WTC11 (cell line): ENCODE measurements around the gene MIDN. TPM values are rescaled to one million over a fixed set of nuclear protein-coding genes. Genes with fewer than 3 reads are reported as not detected.
A peak's percentile ranks its signal among the peaks of the same experiment; 100 is the strongest.

Experiments
- ATAC-seq: fragments of 200-7000 bp; cut with Tn5 transposase; 2 replicates; pipeline ENCODE4 v1.10.0; 2021; ENCODE audit warnings: mild to moderate bottlenecking, moderate library complexity
- CTCF ChIA-PET: fragments of 300-600 bp; sonication (Branson Sonifier 250); formaldehyde crosslinking; loops from one replicate; lab custom pipeline; 2021; ENCODE audit warnings: antibody characterized with exemption; lab: Charles Lee
- POLR2A ChIA-PET: fragments of 350-600 bp; sonication (Branson Sonifier 250); formaldehyde crosslinking; loops from one replicate; lab custom pipeline; 2021; ENCODE audit warnings: antibody characterized with exemption; lab: Charles Lee
- DNase-seq: peaks from one replicate; pipeline ENCODE4 v3.0.0; 2021; ENCODE audit warnings: low spot score
- H3K27ac Mint-ChIP-seq: 2 replicates; pipeline ENCODE4 v1.8.0; 2021; ENCODE audit warnings: mixed read lengths
- H3K27me3 Mint-ChIP-seq: 2 replicates; pipeline ENCODE4 v1.8.0; 2021; ENCODE audit warnings: low read depth, mild to moderate bottlenecking, moderate library complexity, mixed read lengths
- H3K36me3 Mint-ChIP-seq: 2 replicates; pipeline ENCODE4 v1.8.0; 2021; ENCODE audit warnings: mixed read lengths
- H3K4me1 Mint-ChIP-seq: 2 replicates; pipeline ENCODE4 v1.8.0; 2022; ENCODE audit warnings: mixed read lengths
- H3K4me3 Mint-ChIP-seq: 2 replicates; pipeline ENCODE4 v1.8.0; 2021; ENCODE audit warnings: mild to moderate bottlenecking, moderate library complexity, mixed read lengths
- H3K9me3 Mint-ChIP-seq: 2 replicates; pipeline ENCODE4 v1.8.0; 2021; ENCODE audit warnings: mixed read lengths
- ARID4B ChIP-seq: sonication (generic); formaldehyde crosslinking; IDR thresholded peaks from 2 replicates; pipeline ENCODE4 v1.8.0; 2023; ENCODE audit warnings: missing genetic modification reagents, mild to moderate bottlenecking, borderline replicate concordance
- ATF1 ChIP-seq: sonication (generic); formaldehyde crosslinking; IDR thresholded peaks from 2 replicates; pipeline ENCODE4 v1.8.1; 2023; ENCODE audit warnings: mild to moderate bottlenecking, moderate library complexity, missing genetic modification reagents
- FOXP1 ChIP-seq: sonication (generic); formaldehyde crosslinking; IDR thresholded peaks from 2 replicates; pipeline ENCODE4 v1.8.0; 2022; ENCODE audit warnings: missing genetic modification reagents, mild to moderate bottlenecking, moderate library complexity, borderline replicate concordance
- FOXP4 ChIP-seq: sonication (generic); formaldehyde crosslinking; IDR thresholded peaks from 2 replicates; pipeline ENCODE4 v1.8.0; 2022; ENCODE audit warnings: mild to moderate bottlenecking, missing genetic modification reagents
- GABPB1 ChIP-seq: sonication (generic); formaldehyde crosslinking; IDR thresholded peaks from 2 replicates; pipeline ENCODE4 v1.8.1; 2023; ENCODE audit warnings: mild to moderate bottlenecking, missing genetic modification reagents
- JUN ChIP-seq: sonication (generic); formaldehyde crosslinking; IDR thresholded peaks from 2 replicates; pipeline ENCODE4 v1.8.0; 2023; ENCODE audit warnings: mild to moderate bottlenecking, missing genetic modification reagents
- NFATC4 ChIP-seq: fragments of 250-450 bp; sonication (Bioruptor Pico); IDR thresholded peaks from 2 replicates; pipeline ENCODE4 v1.9.0; 2021; ENCODE audit warnings: mild to moderate bottlenecking
- SP1 ChIP-seq: sonication (generic); formaldehyde crosslinking; conservative IDR thresholded peaks from 2 replicates; pipeline ENCODE4 v1.8.1; 2022; ENCODE audit warnings: missing genetic modification reagents
- ZNF121 ChIP-seq: sonication (generic); formaldehyde crosslinking; IDR thresholded peaks from 2 replicates; pipeline ENCODE4 v1.8.0; 2023; ENCODE audit warnings: missing genetic modification reagents
- ZNF138 ChIP-seq: sonication (generic); formaldehyde crosslinking; conservative IDR thresholded peaks from 2 replicates; pipeline ENCODE4 v1.8.1; 2022; ENCODE audit warnings: mild to moderate bottlenecking, moderate library complexity, missing genetic modification reagents
- ZNF263 ChIP-seq: sonication (generic); formaldehyde crosslinking; IDR thresholded peaks from 2 replicates; pipeline ENCODE4 v1.8.1; 2022; ENCODE audit warnings: low read depth, mild to moderate bottlenecking, moderate library complexity, missing genetic modification reagents
- ZNF396 ChIP-seq: fragments of 250-450 bp; sonication (Bioruptor Pico); IDR thresholded peaks from 2 replicates; pipeline ENCODE4 v1.8.0; 2021; ENCODE audit warnings: mild to moderate bottlenecking, moderate library complexity, borderline replicate concordance
- total RNA-seq: library from RNA; stranded (reverse); gene quantifications from 3 replicates; pipeline ENCODE4 v1.2.3, GENCODE V29; 2021
- TF ChIP-seq, protein P1 (sequence below): sonication (generic); formaldehyde crosslinking; IDR thresholded peaks from 2 replicates; pipeline ENCODE4 v1.8.0; 2023; ENCODE audit warnings: mild to moderate bottlenecking, missing genetic modification reagents
- TF ChIP-seq, protein P2 (sequence below): sonication (generic); formaldehyde crosslinking; IDR thresholded peaks from 2 replicates; pipeline ENCODE4 v1.8.0; 2022; ENCODE audit warnings: mild to moderate bottlenecking, missing genetic modification reagents

Gene MIDN
- total RNA-seq, 1 experiment from 2014 or later, result 189 TPM

GRCh38 chr19:1265615-1266128 is 17.3 kb downstream of the MIDN start:
- Mint-ChIP-seq H3K27ac (peak overlapping the region; percentile 90; the same call in 1 of the 2 replicates), H3K4me3 (peak overlapping the region; percentile 67), H3K36me3 (peaks cover 10% of the 10 kb centered on the region), H3K9me3 (no peaks in the 10 kb centered on the region), H3K4me1 (peaks cover 57% of the 10 kb centered on the region), H3K27me3 (peaks cover 7% of the 10 kb centered on the region)
- ATAC-seq (no peak), DNase-seq (no peak)
- CTCF ChIA-PET, result interaction anchor here (0.8 to 15.6 kb wide), 10 partner anchors 14 to 281 kb away, joined by 4 to 648 read pairs (median 8); partner anchors contain the start of genes ATP5F1D, REEP6 and WDR18
- POLR2A ChIA-PET, result interaction anchor here (0.6 to 2.3 kb wide), 3 partner anchors 20 to 445 kb away, joined by 3 to 37 read pairs (median 4); no protein-coding TSS in a partner anchor
- TF ChIP-seq, protein P1, sequence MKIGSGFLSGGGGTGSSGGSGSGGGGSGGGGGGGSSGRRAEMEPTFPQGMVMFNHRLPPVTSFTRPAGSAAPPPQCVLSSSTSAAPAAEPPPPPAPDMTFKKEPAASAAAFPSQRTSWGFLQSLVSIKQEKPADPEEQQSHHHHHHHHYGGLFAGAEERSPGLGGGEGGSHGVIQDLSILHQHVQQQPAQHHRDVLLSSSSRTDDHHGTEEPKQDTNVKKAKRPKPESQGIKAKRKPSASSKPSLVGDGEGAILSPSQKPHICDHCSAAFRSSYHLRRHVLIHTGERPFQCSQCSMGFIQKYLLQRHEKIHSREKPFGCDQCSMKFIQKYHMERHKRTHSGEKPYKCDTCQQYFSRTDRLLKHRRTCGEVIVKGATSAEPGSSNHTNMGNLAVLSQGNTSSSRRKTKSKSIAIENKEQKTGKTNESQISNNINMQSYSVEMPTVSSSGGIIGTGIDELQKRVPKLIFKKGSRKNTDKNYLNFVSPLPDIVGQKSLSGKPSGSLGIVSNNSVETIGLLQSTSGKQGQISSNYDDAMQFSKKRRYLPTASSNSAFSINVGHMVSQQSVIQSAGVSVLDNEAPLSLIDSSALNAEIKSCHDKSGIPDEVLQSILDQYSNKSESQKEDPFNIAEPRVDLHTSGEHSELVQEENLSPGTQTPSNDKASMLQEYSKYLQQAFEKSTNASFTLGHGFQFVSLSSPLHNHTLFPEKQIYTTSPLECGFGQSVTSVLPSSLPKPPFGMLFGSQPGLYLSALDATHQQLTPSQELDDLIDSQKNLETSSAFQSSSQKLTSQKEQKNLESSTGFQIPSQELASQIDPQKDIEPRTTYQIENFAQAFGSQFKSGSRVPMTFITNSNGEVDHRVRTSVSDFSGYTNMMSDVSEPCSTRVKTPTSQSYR, result 0 out of 2 replicates have a peak, but pooled peaks have one; percentile 15
- TF ChIP-seq NFATC4 (CRISPR knock-in tag) (no peak), ATF1 (CRISPR knock-in tag) (0 out of 2 replicates have a peak, but pooled peaks have one; percentile 43), JUN (no peak), FOXP1 (CRISPR knock-in tag) (0 out of 2 replicates have a peak, but pooled peaks have one; percentile 17)

DNA sequence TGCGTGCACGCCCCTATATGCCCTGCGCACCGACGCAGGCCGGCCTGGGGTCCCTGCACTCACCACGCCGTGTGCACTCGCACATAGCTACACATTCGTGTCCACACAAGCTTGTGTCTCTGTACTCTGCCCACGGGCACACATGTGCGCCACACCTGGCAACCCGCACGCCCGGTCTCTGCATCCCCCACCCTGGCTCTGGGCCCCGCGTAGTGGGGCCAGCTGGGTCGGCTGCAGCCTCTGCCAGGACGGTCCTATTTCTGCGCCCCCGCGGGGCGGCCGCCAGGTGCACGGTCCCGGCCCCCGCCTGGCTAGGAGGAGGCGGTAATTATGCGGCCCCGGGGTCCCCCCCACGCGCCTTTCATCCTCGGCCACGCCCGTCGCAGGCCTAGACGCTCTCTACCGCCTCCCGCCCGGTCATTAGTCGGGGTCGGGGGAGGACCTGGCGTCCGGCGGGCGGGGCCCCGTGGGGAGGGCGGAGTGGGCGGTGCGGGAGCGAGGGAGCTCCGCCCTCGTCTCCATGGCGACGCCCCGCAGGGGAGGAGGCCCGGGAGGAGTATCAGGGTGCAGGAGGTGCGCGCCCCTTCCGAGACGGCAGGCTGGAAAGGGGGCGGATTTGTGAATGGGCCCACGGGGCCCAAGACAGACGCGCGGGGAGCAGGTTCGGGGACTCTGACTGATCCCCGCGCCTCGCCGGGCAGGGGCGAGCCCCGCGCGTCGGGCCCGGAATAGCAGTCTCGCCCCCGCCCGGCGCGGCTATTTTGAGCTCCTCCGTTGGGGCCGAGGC is 17.9 kb downstream of the MIDN start:
- DNase-seq (peak; percentile 86), ATAC-seq (peak; percentile 8)
- TF ChIP-seq ZNF396 (CRISPR knock-in tag) (no peak), ZNF121 (0 out of 2 replicates have a peak, but pooled peaks have one; percentile 13), ARID4B (CRISPR knock-in tag) (peak; percentile 25), GABPB1 (CRISPR knock-in tag) (peak; percentile 48), FOXP4 (CRISPR knock-in tag) (0 out of 2 replicates have a peak, but pooled peaks have one; percentile 56), SP1 (CRISPR knock-in tag) (peak; percentile 53; the same call in 1 of the 2 replicates), ZNF138 (CRISPR knock-in tag) (no peak), ZNF263 (peak; percentile 50; the same call in 1 of the 2 replicates)
- TF ChIP-seq, protein P2, sequence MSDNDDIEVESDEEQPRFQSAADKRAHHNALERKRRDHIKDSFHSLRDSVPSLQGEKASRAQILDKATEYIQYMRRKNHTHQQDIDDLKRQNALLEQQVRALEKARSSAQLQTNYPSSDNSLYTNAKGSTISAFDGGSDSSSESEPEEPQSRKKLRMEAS (CRISPR knock-in tag), result peak; percentile 63
- Mint-ChIP-seq H3K4me3 (peak overlapping the region; percentile 67), H3K4me1 (peaks cover 62% of the 10 kb centered on the region), H3K27me3 (peaks cover 7% of the 10 kb centered on the region), H3K36me3 (peaks cover 16% of the 10 kb centered on the region), H3K9me3 (no peaks in the 10 kb centered on the region), H3K27ac (no peak overlapping the region)
- ChIA-PET CTCF (interaction anchor here (0.6 to 15.6 kb wide), 61 partner anchors 9 to 688 kb away, joined by 3 to 648 read pairs (median 4); partner anchors contain the start of genes ARHGAP45, ATP5F1D, FAM174C and GPX4), POLR2A (interaction anchor here (0.6 to 2.3 kb wide), 13 partner anchors 9 to 475 kb away, joined by 3 to 37 read pairs (median 4); partner anchors contain the start of gene FAM174C)
